Measurements from ENCODE around the gene DGKG.

DGKG gene

DNA sequence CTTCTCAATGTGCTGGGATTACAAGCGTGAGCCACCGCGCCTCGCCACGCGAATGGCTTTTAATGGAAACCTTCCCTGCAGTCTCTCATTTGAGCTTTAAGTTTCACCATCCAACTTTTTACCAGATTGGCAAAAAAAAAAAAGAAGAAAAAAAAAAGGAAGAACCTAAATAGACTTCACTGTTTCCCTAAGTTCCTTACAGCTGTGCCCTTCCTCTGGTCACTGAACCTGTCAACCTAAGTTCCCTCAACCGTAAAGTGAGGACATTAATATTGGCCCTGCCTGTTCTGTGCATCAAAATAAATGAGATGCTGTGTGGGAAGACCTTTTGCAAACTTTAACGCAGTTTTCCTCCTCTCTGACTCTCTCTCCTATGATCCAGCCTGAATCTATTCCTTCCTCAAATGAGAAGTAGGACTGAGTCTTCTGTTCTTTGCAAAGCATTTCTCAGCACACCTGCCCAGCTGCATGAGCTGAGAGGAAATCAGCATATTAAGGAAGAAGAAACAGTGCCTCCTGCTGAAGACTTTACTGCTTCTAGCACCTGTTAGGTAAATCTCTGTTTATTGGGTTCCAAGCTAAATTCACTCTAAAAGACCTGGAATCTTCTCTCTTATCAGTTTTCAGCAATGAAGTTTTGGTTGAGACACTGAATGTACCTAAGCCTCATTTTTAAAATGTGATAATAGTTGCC is 153.6 kb downstream of the DGKG start:
- DNase-seq (ENCODE audit: low spot score): peak; percentile 49

DNA sequence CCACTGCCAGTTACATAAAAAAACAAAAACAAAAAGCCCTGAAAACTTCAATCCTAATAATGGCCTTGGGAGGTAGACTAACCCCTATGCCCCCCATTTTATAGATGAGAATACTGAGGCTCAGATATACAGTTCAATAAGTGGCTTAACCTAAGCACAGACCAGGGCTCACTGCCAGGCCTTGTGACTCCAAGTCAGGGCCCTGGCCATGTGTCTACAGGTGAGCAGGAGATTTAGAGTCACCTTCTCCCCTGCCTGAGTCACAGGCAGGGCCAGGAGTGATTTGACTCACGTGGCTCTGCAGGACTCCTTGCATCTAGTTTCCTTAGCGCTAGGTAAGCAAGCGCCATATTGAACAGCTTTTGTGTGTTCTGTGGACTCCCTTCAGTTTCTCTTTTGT is 154.5 kb downstream of the DGKG start:
- DNase-seq (ENCODE audit: low spot score): no peak

DNA sequence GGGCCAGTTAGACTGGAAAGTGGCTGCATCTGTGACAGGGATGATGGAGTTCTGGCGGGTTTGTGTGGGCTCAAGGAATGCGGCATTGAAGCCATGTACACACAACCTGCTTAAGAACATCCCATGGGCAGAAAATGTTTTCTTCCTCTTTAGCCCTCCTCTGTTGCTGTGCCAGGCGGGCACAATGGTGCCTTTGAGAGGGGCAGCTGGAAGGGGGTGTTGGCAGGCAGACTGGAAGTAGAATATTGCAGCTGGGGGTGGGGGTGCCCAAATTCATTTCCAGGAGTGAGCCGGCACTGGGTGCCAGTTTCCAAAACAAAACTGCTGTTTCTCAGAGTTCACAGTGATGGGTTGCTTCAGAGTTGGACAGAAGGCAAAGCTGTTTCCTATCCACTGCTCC is 161.3 kb downstream of the DGKG start:
- DNase-seq (ENCODE audit: low spot score): no peak

DNA sequence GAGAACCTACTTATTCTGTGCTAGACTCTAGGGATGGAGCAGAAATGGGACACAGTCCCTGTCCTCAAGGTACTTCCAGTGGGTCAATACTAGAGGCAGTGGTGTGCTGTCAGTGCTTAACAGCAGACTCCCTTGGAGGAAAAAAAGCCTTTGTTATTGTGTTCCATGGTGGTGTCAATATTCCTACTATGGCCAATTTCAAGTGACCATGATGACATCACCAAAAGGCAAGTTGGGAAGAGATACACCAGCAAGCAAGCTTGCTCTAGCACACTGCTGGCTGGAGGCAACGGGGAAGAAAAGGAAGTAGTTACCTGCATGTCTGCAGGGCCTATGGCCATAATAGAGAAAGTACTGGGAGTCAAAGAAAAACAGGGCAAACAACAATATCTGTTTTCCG is 163.6 kb downstream of the DGKG start:
- no peak for DNase-seq (ENCODE audit: low spot score)

DNA sequence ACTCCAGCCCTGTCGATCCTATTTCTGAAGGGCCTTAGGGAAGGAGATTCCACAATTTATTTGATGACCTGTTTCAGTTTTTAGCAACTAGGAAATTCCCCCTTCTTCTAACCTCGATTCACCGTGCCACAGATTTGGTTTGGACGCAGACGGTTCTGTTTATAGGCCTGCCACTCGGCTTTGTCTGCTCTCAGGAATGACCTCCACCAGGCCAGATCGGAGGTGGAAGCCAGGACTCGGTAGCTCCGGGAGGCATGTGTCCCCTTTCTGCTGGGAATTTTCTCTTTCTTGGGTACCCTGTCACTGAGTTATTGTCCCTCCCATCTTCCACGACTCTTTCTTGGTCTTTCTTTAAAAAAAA is 167.6 kb downstream of the DGKG start:
- no peak for DNase-seq (ENCODE audit: low spot score)

DNA sequence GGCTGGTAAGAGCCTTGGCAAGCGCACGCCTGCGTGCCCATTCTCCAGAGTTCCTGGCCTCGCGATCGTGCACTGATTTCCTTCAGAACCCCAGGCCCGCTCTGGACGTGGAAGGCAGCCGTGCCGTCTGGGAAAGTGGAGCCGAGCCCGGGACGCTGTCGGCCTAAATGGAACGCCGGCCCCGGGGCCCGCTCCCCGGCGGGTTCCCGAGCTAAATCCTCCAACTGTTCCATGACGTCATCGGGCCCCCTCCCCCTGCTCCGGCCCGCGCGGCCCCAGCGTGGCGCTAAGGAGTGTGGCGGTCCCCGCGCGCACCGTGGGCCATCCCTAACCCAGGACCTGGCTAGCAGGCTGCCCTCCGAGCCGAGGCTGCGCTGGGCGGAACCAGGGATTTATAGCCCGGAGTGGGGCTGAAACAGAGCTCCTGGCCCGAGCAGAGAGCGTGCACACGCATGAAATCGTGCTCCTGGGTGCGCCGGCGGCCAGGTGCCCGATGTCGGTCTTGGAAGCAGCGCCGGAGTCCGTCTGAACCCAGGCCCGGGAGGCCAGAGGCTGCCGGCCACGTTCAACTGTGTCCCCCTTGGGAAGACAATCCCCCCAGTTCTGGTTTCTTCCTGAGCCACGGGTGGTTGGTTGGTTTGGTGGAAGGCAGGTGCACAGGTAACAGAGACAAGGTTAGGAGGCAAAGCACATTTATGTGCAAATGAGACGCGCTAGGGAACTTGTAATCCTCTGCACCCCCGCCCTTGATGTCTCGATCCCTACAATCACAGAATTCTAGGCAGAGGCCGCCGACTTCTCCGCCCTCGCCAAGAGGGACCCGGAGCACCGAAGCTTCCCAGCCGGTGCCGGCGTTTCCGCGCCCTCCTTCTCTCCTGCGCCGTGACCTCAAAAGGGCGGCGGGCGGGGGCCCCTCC is 168.2 kb downstream of the DGKG start:
- DNase-seq (ENCODE audit: low spot score): no peak

DNA sequence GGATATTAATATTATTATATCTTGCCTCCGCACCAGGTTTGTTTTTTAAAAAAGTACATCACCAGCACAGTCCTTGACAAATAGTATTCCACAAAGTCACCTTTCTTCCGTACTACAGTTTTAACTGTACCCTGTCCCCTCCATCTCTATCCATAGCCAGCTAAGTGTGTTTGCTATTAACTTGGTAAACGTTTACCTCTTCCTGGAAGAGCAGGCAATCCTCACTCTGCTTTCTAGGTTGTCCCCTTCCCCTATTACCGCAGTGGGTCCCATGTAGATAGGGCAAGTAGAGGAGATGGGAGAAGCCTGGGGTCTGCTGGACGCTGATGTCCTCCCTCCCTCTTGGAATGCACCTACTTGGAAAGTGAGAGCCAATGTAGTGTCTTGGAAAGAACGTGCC is 169.2 kb downstream of the DGKG start:
- DNase-seq (ENCODE audit: low spot score): no peak

DNA sequence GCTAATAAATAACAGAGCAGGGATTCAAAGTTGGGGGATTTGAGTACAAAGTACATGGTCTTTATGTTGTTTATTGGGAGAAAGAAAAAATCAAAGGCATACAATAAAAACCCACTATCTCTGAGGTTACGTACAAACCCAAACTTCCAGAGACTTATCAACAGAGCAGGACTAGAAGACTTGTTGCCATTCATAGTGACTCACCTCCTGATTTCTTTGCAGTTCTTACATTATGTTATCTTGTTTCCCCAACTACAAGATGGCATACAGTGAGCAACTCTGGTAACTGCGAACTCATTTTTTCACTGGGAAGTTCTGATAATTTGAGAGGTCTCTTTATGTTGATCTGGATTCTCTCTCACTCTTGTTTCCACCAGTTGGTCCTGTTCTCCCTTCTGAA is 172.5 kb downstream of the DGKG start:
- no peak for DNase-seq (ENCODE audit: low spot score)

DNA sequence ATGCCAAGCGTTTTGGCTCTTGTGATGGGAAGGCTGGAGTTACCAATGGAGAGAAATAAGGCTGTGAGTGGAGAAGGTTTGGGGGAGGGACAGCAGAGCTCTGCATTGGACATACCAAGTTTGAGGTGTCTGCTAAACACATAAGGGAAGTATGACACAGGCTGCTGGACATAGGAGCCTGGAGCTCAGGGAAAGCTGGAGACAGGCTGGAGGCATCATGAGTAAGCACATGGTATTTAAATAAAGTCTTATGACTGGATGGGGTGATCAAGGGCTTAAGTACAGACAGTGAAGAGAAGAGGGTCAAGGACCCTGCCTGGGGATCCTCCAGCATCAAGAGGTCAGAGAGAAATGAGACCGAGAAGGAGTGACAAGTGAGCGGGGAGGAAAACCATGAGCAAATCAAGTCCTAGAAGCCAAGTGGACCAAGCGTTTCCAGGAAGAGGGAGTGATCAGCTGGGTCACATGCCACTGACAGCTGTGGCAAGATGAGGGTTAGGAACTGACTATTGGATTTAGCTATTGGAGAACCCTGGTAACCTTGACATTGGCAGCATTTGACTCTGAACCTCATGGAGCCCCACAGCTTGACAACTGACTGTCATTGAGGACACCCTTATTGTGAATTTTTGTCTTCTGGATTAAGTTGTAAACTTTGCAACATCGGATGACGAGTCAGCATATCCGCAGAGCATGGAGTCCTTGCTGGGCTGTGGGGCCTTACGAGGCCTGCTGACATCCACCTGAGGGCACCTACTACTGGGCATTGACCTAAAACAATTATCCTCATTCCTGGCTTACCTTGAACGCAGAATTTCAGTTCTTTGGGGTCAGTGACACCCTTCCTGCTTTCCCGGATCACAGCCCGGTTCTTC is 174.4 kb downstream of the DGKG start:
- DNase-seq (ENCODE audit: low spot score): no peak

DNA sequence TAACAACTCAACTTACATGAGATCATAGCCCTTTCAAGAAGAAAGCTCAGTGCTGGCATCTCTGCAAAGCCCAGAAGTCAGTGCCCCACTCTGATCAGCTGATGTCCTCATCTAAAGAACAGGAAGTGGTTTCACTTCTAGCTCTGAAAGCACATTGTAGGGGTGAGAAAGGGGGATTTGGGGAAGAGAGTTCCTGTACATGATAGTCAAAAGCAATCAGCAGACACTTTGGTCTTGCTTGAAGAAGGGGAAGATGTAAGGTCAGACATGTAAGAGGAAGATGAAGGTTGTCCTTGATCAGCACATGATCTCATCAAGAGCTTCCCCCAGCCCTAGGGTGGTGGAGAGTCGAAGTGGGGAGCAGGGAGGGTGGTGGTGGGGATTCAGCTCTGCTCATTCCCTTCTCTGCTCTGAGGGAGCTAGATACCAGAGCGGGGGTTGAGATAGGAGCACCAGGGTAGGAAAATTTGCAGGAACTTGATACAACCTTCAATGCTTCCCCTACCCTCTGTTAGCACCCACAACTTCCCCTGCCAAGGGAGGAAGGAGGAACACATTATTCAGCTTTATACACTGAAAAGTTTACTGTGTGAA is 176.7 kb downstream of the DGKG start:
- peak; percentile 25 for DNase-seq (ENCODE audit: low spot score)

DNA sequence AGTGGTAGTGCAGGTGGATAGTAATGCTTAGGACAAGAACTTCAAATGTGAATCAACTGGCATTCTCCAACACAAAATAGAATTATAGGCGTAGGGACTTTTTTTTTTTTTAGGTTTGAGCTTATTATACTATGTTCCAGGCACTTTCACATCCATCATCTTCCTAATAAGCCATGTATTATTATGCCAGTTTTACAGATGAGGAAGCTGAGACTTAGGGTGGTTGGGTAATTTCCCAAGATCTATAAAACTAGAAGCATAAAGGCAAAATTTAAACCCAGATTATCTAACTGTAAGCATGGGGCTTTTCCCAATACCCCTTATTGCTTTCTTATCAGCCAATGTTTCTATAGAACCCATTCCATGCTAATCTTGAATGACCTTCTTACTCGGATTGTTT is 178.0 kb downstream of the DGKG start:
- DNase-seq (ENCODE audit: low spot score): no peak

DNA sequence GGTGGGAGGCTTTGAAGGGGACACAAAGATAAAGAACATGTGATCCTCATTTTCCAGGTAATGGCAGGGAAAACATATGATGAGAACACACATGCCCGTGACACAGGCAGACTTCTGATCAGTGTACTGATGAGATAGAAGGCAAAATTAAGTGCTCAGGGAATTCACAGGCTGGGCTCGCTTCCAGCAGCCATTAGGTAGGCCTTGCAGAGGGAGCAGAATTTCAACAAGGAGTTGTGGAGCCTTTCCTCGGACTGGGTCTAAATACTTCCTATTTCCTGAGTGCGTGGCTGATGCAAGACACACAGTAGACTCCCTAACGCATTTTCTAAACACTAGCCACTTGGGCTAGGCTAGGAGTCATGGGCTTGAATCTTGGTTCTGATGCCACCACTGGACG is 179.2 kb downstream of the DGKG start:
- DNase-seq (ENCODE audit: low spot score): no peak

DNA sequence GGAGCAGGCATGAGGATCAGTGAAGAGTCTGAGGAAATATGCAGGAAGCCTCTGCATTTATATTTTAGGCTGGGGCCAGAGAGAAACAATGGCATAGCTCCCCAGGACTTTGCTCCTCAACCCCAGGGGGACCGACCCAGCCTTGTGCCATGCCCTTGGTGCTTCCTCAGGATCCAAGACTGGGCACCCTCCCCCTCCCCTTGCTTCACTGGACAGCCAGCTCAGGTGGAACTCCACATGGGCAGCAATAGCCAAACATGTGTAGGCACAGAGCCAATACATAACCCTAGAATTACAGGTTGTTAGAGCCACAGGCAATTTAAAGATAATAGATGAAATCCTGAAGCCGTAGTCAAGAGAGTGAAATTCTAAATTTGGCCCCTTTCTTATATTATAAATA is 180.1 kb downstream of the DGKG start:
- DNase-seq (ENCODE audit: low spot score): no peak

DNA sequence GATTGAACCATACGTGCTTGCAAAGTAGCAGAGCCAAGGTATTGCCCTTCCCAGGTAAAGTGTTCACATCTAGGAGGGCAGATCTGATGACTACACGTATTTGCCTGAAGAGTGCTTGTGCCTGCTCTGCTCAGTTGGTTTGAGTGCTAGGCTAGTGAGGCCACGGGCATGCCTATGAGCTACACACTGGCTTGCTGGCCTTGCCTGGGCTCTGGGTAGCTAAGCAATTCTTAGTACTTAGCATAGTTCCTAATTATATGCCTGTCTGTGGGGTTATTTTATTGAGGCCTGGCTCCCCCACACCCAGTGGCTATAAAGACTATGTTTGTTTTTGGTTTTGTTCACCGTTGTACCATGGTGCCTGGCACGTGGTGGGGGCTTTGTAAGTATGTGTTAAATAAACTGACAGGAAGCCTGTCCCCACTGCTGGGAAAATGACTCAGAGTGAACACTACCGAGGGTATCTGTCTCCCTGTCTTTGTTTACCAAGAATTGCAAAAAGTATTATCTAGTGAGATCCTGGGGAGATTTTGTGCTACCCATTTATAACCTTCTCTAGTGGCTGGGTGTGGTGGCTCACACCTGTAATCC is 181.0 kb downstream of the DGKG start:
- no peak for DNase-seq (ENCODE audit: low spot score)

DNA sequence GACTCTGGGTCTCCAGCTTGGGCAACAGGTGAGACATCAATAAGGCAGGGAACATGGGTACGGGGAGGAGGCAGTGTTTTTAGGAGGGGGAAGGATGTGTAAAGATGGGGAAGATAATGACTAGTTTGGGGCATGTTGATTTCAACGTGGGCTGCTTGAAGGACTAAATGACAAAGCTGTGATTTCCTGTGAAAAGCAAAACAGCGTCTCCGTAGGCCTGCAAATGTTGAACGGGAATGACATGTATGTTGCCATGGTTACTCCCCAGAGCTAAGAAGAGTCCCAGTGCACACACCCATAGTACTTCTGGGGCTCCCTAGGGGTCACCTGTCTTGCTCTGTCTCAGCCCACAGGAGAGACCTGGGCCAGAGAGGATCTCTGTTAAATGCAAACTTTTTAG is 181.9 kb downstream of the DGKG start:
- DNase-seq (ENCODE audit: low spot score): no peak

DNA sequence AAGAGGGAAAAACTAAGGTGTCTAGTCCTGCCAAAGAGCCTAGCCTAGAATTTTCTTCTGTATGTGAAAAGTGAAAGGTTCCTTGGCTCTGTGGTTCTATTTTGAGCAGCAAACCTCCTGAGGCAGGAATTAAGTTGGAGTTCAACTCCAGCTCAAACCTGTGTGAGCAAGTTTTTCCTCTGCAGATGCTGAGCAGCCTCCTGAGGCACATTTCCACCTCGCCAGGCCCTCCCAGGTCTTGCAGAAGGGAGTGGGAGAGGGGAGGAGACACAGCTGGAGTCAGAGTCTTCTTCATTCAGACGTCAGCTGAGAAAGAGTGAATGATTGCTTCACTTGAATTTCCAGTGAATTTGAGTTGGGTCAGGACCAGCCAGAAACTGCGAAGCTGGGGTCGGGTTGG is 183.6 kb downstream of the DGKG start:
- DNase-seq (ENCODE audit: low spot score): no peak

DNA sequence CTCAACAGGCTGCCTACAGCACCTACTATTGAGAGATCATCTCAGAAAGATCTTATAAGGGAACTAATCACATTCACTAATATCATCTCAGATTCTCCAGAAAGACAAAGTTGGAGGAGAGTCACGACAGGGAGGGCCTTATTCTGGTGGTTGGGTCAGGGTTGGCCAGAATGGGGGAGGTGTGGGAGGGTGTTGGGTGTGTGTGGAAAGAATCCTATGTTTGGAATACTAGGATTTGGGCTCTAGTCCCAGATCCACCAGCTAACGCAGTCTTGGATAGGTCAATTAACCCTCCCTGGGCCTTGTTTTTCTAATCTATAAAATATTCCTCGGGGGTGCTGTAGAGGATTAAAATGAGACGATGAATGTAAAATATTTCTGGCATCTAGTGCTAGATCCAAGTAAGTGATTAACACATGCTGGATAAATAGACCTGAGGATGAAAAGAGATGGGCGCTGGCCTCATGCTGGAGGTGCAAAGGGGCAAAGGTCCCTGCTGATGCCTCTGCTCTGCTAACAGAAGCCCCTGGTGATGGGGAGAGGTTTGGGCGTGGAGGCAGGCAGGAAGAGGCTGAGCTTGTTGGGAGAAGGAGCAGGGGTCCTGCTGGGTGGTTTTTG is 185.6 kb downstream of the DGKG start:
- no peak for DNase-seq (ENCODE audit: low spot score)

DNA sequence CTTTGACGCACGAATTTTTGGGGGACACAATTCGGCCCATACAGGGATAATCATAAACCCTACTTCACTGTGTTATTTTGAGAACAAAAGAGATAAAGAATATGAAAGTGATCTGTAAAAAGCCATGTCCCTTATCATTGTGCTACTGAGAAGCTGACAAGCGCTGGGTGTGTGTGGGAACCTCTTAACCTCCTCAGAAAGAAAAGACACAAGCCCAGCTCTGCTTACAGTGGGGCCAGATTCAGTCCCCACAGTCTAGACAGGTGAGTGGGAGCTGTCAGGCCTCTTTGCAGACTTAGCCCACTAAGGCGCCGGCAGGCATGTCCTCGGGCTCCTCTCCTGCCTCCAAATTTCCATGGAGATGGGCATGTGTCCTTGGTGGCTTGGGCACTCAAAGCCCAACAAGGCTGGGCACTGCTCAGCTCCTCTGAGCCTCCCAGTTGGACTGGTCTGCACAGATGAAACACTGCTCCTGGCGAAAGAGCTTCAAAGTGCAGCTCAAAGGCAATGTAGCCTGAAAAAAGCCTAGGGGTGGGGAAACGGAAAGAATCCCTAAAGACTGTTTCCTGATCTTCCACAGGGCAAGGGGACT is 188.7 kb downstream of the DGKG start:
- no peak for DNase-seq (ENCODE audit: low spot score)

DNA sequence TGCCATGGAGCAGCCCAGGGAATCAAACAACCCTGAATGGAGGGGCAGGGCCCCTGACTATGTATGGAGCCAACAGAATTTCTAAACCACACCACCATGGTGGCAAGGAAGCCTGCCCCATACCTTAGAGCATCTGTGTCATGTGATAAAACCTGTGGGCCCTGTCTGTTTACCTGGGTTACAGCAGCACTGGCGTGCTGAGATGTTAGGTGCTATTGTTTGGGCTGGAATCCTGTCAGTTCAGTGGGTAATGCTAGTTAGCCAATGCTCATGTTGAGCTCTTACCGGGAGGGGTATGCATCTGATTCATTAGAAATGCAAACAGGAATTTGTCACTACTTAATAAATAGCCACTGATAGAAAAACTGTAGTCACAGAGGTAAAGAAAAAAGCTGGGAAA is 189.7 kb downstream of the DGKG start:
- DNase-seq (ENCODE audit: low spot score): no peak

DNA sequence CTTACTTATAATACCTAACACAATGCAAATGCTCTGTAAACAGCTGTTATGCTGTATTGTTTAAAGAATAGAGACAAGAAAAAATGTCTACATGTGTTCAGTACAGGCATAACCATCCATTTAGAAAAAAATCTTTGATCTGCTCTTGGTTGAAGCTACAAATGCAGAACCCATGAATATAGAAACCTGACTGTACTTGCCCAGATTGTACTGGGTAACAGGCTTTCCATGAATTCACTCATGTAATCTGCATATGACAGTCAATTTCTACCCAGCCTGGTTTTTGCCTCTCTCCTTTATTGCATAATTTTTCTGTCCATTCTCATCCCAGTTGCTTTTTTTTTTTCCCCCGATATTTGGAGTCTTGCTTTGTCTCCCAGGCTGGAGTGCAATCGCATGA is 190.5 kb downstream of the DGKG start:
- no peak for DNase-seq (ENCODE audit: low spot score)

DNA sequence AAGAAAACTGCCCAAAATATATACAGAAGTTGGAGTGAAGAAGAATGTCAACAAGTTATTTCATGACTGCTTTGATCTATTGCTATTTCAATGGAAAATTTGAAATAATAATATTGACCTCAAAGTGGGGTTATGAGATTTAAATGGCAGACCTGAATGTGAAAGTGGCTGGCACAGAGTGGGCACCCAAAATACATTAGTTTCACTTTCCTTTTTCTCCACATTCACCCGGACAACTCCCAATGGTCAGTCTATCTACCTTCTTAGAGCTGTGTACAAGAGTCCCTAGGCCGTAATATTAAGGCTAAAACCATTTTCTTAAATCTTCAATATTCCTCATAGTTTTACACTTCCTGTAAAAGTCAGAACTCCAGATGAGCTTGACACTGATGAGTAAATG is 191.5 kb downstream of the DGKG start:
- no peak for DNase-seq (ENCODE audit: low spot score)
